Smooth muscle cell of bladder (primary cell): ENCODE results near the gene PINLYP. TPM values are rescaled to one million over a fixed set of nuclear protein-coding genes. Genes with fewer than 3 reads are reported as not detected.

Source experiments
- total RNA-seq: library from RNA; depleted of rRNA; stranded (reverse); fragments of >200 nt; gene quantifications from 2 replicates; pipeline ENCODE4 v1.2.3, GENCODE V29; 2014

The PINLYP gene
- 0.55 and 1.4 TPM in 2 replicates for total RNA-seq

DNA sequence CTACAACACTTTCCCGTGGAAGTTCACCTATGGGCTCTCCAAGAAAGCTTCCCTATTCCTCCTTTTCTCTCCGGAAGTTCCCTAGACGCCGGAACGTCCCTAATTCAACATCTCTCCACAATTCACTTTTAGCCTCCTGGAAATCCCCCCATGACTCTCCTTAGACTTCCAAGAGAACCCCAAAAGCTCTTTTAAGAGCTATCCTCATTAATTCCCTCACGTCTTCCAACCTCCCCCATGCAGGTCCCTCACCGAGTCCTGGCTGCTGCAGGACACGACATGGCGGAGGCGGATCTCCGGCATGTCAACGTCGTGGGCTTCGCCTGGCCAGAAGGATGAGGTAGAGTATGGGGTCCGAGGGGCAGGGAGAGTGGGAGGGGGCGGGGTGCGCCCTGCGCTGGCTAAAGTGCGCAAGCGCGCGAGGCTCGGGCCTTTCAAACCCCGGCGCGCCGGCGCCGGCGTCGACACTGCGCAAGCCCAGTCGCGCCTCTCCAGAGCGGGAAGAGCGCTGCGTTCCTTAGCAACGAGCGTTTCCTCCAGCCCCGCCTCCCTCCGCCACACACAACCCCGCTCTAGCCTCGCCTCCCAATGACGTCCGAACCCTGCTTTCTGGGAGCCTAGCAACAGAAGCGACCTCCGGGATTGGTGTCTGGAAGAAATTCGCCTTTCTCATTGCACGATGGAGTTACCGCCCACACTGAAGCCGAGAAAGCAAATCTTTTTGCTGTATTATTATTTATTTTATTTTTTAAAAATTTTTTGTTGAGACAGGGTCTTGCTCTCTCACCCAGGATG lies at the start of gene PINLYP, which contains the start of gene XRCC1:
TSS of gene PINLYP (plus strand) at position 646 of the 795 bp plus-strand sequence. CDS start 1,391 bp downstream, outside the sequence.
TSS of gene XRCC1 (minus strand) at position 372 of the 795 bp plus-strand sequence. CDS start at position 303, 69 bp downstream.

DNA sequence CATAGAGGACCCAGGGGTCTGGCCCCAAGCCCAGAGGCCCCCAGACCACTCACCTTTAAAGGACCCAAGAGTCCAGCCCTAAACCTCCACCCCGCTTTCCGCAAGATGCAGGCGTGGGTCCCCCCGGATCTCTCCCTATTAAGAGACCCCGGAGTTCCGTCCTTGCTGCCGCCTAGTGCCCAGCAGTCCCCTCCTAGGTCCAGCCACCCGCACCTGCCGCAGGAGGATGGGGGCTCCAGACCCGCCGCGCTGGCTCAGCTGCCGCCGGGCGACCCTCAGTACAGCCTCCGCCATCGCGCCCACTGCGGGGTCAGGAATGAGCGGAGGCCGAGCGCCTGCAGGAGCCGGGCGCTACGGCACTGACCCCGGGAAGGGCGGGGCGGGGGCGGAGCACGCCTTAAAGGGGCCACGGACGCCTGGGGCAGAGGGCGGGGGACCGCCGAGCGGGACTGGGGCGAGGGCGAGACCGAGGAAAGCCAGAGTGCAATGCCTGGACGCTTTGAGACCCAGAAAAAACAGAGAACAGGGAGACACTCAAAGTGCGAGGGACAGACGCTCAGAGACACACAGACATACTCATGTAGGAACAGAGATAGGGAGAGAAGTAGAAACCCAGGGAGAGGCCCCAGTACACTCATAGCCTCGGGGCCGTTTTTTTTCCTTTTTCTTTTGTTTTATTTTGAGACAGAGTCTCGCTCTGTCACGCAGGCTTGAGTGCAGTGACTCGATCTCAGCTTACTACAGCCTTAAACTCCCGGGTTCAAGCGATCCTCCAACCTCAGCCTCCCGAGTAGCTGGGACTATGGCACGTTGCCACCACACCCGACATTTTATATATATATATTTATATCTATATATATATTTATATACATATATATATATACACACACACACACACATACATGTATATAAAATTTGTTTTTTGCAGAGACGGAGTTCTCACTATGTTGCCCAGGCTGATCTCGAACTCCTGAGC lies 48.4 kb upstream of the PINLYP start, which contains the start of gene ETHE1:
TSS of gene ETHE1 (minus strand) at position 318 of the 976 bp plus-strand sequence. CDS start at position 294, 24 bp downstream.

DNA sequence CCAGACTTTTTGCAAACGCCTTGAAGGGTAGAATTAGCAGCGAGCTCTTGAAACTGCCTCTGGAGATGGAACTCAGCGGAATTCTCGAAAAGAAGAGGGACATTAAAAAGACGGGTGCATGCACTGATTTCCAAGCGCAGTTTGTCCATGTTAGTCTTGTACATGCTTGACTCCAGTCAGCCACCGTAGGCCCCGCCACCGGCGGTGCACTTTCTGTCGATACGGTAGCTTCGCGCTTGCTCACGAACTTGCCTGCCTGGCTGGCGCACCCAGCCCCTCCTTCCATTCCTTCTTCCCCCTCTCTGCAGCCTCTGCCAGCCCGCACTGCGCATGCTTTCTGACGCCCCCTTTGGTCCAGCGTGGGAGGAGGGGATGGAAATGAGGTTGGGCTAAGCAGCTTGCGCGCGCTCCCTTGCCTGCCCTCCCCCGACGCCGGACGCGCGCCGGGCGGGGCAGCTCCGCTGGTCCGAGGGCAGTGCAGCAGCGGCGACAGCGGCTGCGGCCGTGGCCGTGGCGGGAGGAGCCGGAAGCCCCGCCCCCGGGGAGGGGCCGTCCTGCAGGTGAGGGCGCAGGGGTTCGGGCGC lies 42.5 kb upstream of the PINLYP start, which contains the start of gene ZNF575:
TSS of gene ZNF575 (plus strand) at position 227 of the 584 bp plus-strand sequence. CDS start 1,235 bp downstream, outside the sequence.

DNA sequence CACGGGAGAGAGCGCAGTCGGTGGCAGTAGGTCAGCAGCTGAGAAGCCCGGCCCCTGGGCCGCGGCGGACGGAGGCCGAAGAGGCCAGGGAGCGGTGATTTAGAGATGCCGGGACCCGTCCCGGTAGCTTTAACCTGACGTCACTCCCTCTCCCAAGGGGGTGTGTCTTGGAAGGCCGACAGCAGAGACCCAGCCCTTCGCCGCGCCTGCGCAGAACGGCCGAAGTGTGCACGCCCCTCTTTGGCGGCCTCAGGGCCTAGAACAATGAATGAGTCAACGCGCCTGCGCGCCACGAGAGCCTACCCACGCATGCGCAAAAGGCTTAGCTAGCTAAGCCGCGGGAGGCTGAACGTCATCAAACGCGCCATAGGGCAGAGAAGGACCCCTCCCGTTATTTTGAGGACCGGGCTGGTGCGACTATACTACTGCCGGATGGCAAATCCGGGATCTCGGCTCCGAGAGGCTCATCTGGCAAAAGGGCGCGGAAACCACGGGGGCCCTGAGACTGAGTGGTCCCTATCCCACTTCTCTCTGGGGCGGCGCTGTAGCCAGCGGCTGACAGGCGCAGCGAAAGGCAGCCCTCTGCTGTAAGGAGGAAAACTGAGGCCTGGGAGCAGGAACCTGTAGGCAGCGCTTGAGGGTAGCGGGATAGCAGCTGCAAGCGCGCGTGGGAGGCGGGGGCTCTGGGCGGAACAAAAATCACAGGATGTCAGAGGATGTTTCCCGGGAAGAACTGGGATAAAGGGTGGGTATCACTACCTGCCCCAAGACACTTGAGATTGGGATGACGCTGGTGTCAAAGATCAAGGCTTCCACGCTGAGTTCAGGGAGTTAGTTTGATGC lies 20.6 kb downstream of the PINLYP start, which contains the start of the genes IRGQ and ZNF576:
TSS of gene IRGQ (minus strand) at position 136 of the 843 bp plus-strand sequence. CDS start 796 bp downstream, outside the sequence.
TSS of gene ZNF576 (plus strand) at position 597 of the 843 bp plus-strand sequence. CDS start 514 bp downstream, outside the sequence.

DNA sequence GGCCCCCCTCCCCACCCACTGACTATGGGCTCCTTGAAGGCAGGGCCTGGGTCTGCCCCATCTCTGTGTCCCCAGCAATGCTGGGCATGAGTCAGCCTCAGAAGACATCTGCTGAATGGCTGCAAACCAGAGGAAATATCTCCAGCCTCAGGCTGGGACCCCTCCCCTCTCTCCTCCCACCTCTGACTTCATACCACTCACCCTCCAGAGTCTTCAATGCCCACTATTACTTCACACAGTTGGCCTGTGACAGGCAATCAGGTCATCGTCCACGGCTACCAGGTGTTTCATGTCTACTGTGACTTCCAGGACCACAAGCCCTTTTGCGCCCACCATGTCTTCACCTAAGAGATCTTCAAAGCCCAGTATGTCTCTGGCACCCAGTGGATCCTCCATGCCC lies 36.2 kb downstream of the PINLYP start, which contains the start of gene SRRM5:
TSS of gene SRRM5 (plus strand) at position 301 of the 400 bp plus-strand sequence. CDS start at position 335, 34 bp downstream.

DNA sequence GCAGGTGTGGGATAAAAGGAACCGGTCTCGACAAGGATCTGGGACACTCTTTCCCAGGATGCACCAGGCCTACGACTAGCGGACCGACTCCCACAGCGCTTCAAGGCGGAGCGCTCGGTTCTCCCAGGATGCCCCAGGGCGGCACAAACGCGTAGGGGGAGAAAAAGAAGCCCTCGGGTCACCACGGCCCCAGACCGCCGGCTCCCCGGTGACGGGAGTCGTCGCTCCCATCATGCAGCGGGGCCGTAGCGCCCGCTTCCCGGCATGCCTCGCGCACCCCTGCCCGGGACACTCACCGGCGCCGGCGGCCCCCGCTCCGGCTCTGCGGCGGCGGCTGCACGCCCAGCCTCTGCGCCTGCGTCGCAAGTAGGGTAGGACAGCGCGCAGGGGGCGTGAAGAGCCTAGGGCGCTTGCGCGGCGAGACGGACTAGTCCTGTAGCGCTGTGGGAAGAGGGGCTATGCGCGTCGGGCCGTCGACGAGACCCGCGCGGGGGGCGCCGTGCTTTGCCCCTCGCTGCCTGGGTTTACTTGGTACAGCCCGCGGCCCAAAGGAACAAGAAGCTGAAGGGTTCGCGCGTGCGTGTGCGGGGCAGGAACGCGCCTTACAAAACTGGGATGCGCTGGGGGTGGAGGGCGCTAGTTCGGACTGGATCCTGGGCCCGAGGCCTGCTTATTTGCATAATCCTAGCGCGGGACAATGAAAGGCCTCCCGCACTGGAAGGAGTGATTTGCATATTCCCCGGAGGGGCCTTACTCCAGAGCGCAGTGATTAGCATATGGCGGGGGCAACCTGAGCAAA lies 43.9 kb downstream of the PINLYP start, which contains the start of gene ZNF428:
TSS of gene ZNF428 (minus strand) at position 368 of the 799 bp plus-strand sequence. CDS start 5,325 bp downstream, outside the sequence.

Other genes starting within 250 kb of the PINLYP start
- gene CD177, start 222.1 kb upstream of the PINLYP start, total RNA-seq = 0.09 TPM in 1 of 2 replicates, not detected in the other
- not detected in 2 replicates for gene TEX101, start 160.9 kb upstream of the PINLYP start, total RNA-seq
- 0.09 and 0.14 TPM in 2 replicates for gene LYPD3, start 110.2 kb upstream of the PINLYP start, total RNA-seq
- gene PHLDB3, start 71.1 kb upstream of the PINLYP start, total RNA-seq = 15.4 and 19.2 TPM in 2 replicates
- 92.9 and 117 TPM in 2 replicates for gene ETHE1, start 48.6 kb upstream of the PINLYP start, total RNA-seq
- 0.14 and 0.28 TPM in 2 replicates for gene ZNF575, start 42.6 kb upstream of the PINLYP start, total RNA-seq
- 7.7 and 11.8 TPM in 2 replicates for gene XRCC1, start 274 bp upstream of the PINLYP start, total RNA-seq
- 15.6 and 17.4 TPM in 2 replicates for gene IRGQ, start 20.3 kb downstream of the PINLYP start, total RNA-seq
- 7.1 and 11.4 TPM in 2 replicates for gene ZNF576, start 20.8 kb downstream of the PINLYP start, total RNA-seq
- not detected in 2 replicates for gene SRRM5, start 36.3 kb downstream of the PINLYP start, total RNA-seq
- 35.0 and 37.5 TPM in 2 replicates for gene ZNF428, start 43.8 kb downstream of the PINLYP start, total RNA-seq
- gene CADM4, start 64.0 kb downstream of the PINLYP start, total RNA-seq = 2.0 and 3.0 TPM in 2 replicates
- gene PLAUR, start 94.4 kb downstream of the PINLYP start, total RNA-seq = 75.2 and 84.7 TPM in 2 replicates
- gene IRGC, start 140.3 kb downstream of the PINLYP start, total RNA-seq = not detected in 2 replicates
- 5.5 and 7.4 TPM in 2 replicates for gene SMG9, start 179.2 kb downstream of the PINLYP start, total RNA-seq
- gene KCNN4, start 205.2 kb downstream of the PINLYP start, total RNA-seq = 0.28 and 0.55 TPM in 2 replicates
- 0.14 and 0.74 TPM in 2 replicates for gene LYPD5, start 226.6 kb downstream of the PINLYP start, total RNA-seq